HG03378 (cell line): ENCODE measurements around the gene PPP1R9A.

ENCODE experiments used
- ATAC-seq: cut with Tn5 transposase; IDR thresholded peaks from one replicate; pipeline ENCODE4 v1.9.1; 2021; ENCODE audit warnings: mild to moderate bottlenecking, moderate library complexity; ENCODE audit not compliant: unreplicated experiment

The PPP1R9A gene

GRCh38 chr7:94908323-94909178 is 1.2 kb downstream of the PPP1R9A start:
- no peak for ATAC-seq

GRCh38 chr7:94909179-94909466 is 1.7 kb downstream of the PPP1R9A start:
- ATAC-seq = no peak

- no peak for ATAC-seq
These were observed 4.7 kb downstream of the PPP1R9A start for GRCh38 chr7:94912085-94912484.

DNA sequence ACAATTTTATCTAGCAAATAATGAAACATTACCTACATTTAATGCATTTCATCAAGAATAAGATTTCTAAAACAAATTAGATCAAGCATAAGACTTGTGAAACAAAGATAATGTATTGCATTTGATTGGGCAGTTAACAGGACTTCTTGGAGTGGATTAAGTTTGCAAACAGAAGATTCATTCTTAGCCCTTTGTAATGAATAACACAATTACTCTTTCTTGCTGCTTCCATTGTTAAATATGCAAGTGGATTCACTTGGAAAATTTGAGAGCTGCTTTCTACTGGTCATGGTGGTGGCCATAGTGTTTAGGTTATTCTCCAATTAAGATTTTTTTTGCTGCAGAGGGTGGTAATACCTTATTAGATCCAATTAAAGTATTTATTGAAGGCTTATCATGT is 6.0 kb downstream of the PPP1R9A start:
- ATAC-seq = no peak

- ATAC-seq = no peak
These were observed 14.5 kb downstream of the PPP1R9A start for GRCh38 chr7:94921911-94922310.

DNA sequence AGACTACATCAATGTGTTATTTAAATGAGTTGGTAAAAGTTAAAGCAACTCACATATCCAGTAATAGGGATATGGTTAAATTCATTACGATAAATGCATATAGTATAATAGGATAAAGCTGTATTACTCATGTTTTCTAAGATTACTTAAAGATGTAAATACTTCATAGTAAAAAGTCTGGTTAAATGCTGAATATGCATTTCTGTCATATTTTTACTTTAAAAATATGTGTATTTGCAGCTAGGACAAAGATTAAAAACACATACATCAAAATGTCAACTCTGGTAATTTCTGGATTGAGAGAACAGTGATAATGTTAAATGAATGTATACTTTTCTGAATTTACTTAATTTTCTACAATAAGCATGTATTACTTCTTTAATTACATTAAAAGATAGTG is 15.1 kb downstream of the PPP1R9A start:
- ATAC-seq = no peak

DNA sequence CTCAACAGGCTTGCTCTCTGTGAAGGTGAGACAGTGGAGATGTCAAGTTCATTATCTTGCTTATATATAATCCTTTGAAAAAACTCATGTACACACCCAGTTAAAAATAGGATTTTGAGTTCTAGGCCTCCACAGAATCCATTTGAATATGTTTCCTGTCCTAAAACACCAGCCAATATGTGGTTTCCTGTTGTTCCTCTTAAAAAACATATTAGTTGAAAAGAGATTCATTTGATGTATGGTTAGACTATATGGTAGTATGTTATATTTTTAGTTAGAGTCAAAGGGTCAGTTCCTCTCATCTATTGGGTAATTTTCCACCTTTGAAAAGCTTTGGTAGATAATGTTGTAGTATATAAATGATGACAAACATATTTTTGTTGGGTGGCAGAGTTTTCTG is 16.0 kb downstream of the PPP1R9A start:
- ATAC-seq = no peak

DNA sequence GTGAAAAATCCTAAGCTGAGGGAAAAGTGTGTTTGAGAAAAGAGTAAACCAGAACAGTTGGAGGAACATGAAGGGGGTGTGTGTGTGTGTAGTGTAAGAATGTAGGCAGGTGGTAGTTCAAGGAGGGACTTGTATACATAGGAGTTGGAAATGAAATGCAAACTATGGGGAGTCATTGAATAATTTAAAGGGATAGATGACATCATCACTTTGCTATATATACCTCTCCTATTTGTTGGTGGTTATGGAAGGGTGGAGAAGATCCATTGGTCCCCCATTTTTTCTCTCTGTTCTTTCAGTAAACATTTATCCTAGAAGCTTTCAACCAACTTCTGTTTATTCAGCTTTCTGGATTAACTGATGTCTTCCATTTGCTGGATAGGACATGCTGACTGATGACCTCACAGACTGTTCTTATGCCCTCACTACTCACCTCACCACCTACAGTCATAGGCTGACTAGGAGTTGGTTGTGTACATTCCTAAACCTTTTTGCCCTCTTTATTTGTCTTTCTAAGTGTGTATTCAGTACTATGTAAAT is 20.8 kb downstream of the PPP1R9A start:
- no peak for ATAC-seq

- ATAC-seq = no peak
These were observed 26.0 kb downstream of the PPP1R9A start for GRCh38 chr7:94933256-94933990.

GRCh38 chr7:94939395-94939794 is 32.0 kb downstream of the PPP1R9A start:
- ATAC-seq = no peak

GRCh38 chr7:94940241-94940640 is 32.8 kb downstream of the PPP1R9A start:
- ATAC-seq = no peak

- ATAC-seq = no peak
These were observed 34.6 kb downstream of the PPP1R9A start for GRCh38 chr7:94941844-94942632.

- no peak for ATAC-seq
These were observed 35.7 kb downstream of the PPP1R9A start for GRCh38 chr7:94943134-94943533.

- ATAC-seq = no peak
These were observed 42.1 kb downstream of the PPP1R9A start for GRCh38 chr7:94949532-94949931.

- ATAC-seq = no peak
These were observed 48.4 kb downstream of the PPP1R9A start for GRCh38 chr7:94955807-94956206.

- no peak for ATAC-seq
These were observed 49.7 kb downstream of the PPP1R9A start for GRCh38 chr7:94957061-94957460.

DNA sequence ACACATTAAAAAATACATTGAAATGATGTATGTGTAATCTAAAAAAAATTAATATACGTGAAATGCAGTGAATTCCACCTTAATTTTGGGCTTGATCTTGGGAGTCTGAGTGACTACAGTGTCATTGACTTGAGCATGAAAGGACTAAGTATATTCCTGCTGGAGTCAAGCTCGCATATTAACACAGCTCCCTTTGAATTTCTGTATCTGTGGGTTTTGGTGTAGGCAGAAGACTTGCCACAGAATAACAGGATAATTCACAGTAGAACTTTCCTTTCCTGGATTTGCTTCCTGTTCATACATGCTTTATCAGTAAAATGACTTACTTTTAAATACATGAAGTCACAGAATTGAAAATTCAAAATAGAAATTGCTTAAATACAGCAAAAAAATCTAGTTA is 55.3 kb downstream of the PPP1R9A start:
- ATAC-seq = no peak

DNA sequence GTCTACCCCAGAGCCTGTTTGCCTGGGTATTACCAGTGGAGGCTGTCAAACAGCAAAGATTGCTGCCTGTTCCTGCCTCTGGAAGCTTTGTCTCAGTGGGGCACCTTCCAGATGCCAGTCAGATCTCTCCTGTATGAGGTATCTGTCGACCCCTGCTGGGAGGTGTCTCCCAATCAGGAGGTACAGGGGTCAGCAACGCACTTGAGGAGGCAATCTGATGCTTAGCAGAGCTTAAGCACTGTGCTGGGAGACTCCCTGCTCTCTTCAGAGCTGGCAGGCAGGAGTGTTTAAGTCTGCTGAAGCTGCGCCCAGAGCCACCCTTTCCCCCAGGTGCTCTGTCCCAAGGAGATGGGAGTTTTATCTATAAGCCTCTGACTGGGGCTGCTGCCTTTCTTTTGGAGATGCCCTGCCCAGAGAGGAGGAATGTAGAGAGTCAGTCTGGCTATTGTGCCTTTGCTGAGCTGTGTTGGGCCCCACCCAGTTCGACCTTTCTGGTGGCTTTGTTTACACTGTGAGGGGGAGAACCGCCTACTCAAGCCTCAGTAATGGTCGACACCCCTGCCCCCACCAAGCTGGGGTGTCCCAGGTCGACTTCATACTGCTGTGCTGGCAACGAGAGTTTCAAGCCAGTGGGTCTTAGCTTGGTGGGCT is 62.2 kb downstream of the PPP1R9A start:
- no peak for ATAC-seq

- ATAC-seq = no peak
These were observed 62.7 kb downstream of the PPP1R9A start for GRCh38 chr7:94970085-94970576.

DNA sequence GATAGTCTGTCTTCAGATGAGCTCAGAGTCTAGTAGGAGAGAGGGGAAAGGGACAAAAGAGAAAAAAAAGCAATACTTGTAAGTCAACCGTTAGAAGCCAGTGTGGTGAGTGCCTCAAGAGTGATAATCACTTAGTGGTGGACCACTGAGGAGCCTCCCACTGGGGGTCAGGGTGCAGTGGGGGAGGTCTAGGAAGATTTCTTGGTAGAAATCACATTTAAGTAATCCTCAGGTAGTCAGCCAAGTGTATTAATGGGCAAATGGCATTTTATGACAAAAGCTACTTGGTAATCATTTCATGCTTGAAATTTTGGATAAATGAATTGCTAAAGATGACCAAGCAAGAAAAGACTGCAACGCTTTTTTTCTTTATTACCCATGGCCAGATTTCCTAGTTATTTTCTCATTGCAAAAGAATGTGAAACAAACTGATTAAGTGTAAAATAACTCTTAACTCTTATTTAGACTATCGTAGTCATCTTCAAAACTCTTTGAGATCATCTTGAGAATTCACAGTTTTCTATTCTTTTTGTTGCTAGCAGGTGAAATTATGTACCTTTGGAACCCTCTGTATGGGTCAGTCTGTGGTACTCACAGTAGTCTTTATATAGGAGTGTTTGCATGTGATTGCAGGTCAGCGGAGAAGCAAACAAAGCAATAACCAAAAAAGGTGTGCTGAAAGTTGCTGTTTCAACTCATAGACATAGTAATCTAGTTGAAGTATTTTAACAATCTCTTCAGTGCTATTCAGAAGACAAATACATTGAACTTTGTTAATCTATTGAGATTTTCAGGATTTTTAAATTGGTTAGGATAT is 63.9 kb downstream of the PPP1R9A start:
- ATAC-seq = no peak
